Stimulated activated CD4-positive, alpha-beta T cell treated with anti-CD3 and anti-CD28 coated beads, Interleukin-12 subunit alpha, Interleukin-12 subunit beta, amount 100 ng/mL, for 48 hours (primary cell): ENCODE results near the gene PKN2.

ENCODE experiments used
- DNase-seq, 3 donors: peaks; one replicate each; pipeline ENCODE4 v3.0.0-alpha.2; 2020; ENCODE audit warnings: low read depth in 2 of 3, low spot score in 1 of 3

Gene PKN2

GRCh38 chr1:88731475-88732269 lies 47.6 kb downstream of the PKN2 start:
- DNase-seq = no peak

GRCh38 chr1:88735382-88735781 lies 51.3 kb downstream of the PKN2 start:
- DNase-seq = no peak

GRCh38 chr1:88735909-88736308 lies 51.8 kb downstream of the PKN2 start:
- no peak for DNase-seq

DNA sequence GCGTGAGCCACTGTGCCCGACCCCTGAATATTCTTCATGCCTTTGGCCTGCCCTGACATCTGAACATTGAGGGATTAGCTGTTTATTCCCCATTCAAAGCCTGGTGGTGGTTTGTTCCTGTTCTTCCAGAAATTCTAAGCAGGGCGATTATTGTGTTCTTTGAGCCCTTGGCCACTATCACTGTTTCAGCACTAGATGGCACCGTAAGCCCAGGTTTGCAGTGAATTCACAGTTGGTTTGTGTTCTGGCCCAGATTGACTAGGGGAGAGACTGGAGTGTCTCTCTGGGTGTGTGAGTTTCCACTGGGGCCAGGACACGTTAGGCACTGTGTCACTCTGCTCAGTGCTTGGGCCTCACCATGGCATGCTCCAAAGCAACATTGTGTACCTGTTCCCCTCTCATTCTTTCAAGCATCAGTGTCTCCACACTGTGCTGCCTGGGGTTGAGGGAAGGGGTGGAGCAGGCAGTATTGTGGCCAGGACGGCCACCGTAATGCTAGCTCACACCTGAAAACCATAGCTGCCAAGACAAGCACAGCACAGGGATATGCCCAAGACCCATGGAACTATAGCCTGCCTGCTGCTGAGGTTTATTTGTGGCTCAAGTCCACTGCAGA lies 52.7 kb downstream of the PKN2 start:
- peak in 2 of 3 donors; percentile 5 to 18 for DNase-seq

- no peak for DNase-seq
These were observed 53.4 kb downstream of the PKN2 start for GRCh38 chr1:88737338-88737927.

DNA sequence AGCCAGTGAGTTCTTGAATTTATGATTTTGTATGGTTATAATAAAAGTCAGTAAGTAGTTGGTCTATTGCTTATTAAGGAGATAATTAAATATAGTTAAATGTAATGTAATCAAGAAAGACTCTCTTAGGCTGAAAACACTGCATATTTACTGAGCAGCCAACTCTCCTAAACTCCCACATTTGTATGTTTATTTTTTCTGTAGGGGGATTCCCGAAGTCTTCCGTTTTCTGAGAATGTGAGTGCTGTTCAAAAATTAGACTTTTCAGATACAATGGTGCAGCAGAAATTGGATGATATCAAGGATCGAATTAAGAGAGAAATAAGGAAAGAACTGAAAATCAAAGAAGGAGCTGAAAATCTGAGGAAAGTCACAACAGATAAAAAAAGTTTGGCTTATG lies 56.7 kb downstream of the PKN2 start:
- DNase-seq = no peak

GRCh38 chr1:88741413-88741812 lies 57.3 kb downstream of the PKN2 start:
- no peak for DNase-seq

- DNase-seq = no peak
These were observed 58.5 kb downstream of the PKN2 start for GRCh38 chr1:88742531-88742930.

DNA sequence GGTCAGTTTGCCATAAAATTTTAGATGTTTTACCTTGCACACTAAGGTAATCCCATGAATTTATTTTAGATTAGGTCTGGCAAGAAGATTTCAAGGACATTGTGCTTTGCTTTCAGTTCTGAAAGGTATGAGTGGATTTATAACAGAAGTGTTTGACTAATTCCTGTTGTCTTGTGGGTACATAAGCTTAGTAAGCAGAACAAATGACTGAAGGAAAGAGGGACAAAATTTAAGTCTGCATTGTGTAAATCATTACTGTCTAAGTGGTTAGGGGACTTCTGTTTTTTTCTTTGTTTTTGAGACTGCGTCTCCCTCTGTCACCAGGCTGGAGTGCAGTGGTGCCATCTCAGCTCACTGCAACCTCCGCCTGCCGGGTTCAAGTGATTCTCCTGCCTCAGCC lies 60.1 kb downstream of the PKN2 start:
- DNase-seq = no peak

GRCh38 chr1:88746916-88747315 lies 62.8 kb downstream of the PKN2 start:
- no peak for DNase-seq

GRCh38 chr1:88751714-88752113 lies 67.6 kb downstream of the PKN2 start:
- no peak for DNase-seq

- no peak for DNase-seq
These were observed 69.4 kb downstream of the PKN2 start for GRCh38 chr1:88753506-88753905.

DNA sequence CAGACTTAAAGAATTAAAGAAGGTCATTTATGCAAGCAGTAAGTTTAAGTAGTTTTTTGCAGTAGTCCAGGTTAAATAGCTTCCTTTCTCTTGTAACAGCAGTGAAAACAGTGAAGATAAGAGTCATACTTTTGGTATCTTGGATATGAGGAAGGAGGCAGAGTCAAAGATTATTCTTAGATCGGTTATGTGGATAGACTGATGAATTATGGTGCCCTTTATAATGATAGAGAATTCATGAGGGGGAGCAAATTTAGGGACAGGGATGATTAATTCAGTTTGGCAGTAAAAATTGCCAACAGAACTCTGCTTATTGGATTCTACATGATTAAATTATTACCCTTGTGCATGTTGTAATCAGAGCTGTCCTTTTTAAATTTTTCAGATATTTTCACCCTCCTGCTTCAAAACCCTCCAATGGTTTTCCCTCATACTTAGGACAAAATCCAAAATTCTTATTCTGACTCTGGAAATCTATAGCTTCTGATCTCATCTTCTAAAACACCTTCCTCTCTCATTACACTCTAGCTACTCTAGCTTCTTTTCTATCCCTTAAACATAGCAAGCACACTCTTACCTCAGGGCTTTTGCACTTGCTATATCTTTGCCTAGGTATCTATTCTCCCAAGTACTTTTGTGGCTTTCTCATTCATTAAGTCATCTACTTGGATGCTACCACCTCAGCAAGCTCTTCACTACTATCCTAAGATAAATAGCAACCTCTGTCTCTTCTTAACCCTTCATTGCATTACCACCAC lies 79.8 kb downstream of the PKN2 start:
- no peak for DNase-seq

- DNase-seq = no peak
These were observed 84.1 kb downstream of the PKN2 start for GRCh38 chr1:88768187-88768586.

DNA sequence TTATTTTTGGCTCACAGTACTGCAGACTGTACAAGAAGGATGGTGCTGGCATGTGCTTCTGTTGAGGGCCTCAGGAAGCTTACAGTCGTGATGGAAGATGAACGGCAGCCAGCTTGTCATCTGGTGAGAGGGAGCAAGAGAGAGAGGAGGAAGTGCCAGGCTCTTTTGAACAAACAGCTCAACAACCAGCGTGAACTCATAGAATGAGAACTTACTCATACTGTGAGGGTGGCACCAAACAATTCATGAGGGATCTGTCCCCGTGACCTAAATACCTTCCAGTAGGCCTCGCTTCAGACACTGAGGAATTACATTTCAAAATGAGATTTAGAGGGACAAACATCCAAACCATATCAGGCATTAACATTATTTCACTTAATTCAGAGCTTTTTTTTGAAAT lies 84.7 kb downstream of the PKN2 start:
- DNase-seq = no peak

GRCh38 chr1:88773540-88774150 lies 89.6 kb downstream of the PKN2 start:
- no peak for DNase-seq

DNA sequence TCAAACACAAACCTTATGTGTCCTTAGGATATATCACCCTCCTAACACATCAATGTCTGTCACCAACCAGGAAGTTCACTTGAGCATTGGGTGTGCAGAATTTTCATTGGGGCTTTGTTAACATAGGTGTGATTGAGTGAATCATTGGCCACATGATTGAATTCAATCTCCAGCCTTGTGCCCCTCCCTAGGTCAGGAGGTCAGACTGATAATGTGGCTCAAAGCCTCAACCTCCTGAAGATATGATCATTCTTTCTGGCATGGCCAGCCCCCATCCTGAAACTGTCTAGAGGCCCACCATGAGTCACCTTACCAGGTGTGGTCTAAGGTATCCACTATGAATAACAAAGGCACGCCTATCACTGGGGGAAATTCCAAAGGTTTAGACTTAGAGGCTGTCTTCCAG lies 90.1 kb downstream of the PKN2 start:
- DNase-seq = peak in 2 of 3 donors; percentile 7 to 27

DNA sequence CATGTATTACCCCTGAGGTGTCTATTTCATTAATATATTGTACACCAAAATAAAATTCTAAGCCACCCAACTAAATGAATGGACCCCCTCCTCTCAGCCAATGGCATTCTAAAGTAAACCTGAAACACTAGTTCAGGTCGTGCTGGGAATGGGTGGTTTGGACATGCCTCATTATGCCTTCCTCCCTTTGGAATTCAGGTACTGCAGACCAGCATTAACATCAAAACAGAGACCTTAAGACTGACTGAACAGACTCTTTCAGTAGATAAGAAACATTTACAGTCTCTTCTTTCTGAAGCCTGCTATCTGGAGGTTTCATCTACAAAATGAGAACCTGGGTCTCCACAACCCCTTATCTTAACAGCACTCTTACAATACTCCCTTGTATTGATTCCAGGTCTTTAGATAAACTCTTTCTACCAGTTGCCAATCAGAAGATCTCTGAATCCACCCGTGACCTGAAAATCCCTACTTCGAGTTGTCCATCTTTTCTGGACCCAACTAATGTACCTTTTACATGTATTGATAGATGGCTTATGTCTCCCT lies 93.6 kb downstream of the PKN2 start:
- DNase-seq = no peak

DNA sequence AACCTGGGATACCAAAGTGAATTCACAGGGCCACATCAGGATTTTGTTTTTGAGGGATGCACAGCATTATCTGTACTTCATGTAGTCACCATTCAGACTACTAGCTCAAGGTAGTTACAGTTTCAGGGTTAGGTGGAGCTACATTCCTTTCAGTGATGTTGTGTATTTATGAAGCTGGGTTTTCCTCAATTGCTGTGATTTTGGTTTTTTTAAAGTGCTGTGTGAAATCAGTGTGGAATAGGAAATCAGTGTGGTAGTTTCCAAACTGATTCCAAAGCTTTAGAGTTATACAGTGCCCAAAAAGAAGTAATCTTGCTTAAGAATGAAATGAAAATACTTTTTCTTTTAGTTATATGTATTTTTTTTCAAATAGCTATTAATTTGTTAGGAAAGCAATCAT lies 95.8 kb downstream of the PKN2 start:
- no peak for DNase-seq

DNA sequence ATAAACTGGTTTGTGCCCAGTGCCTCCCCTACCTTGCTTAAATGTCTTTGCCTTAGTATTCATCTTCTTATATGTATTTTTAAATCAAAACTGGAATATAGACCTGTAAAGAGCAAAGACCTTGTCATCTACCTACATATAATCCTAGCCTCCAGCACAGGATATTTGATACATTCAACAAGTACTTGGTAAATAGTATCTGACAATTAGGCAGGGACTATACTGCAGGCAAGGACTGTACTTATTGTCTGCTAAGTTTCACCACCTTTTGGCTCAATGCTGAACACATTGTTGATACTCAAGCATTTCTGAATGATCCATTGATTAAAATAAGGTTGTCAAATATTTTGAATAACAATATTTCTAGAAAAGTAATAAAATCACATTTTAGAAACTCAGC lies 96.4 kb downstream of the PKN2 start:
- DNase-seq = no peak

GRCh38 chr1:88783145-88783544 lies 99.1 kb downstream of the PKN2 start:
- no peak for DNase-seq
